ENCODE measurements around the gene FHOD3. TPM values are rescaled to one million over a fixed set of nuclear protein-coding genes. Genes with fewer than 3 reads are reported as not detected.

The FHOD3 gene
- total and polyA plus RNA-seq, 7 experiments from 2014 or later: not detected

DNA sequence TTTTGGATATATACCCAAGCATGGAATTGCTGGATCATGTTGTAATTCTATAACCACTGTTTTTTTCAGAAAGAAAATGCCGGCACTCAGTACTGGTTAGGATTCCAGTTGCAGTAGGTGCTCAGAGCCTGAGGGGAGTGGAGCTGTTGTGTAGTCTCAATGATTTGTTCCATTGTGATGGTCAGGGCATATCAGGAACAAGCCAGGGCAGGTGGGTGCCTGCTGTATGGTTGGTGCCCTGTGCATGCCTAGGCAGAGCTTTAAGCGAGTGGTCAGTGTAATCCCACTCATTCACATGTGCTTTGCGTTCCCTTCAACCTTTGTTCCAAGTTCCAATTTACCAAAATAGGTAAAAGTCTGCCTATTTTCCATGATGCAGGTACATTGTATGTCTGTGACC lies 100.9 kb downstream of the FHOD3 start:
- no peak overlapping the region for H3K27ac Mint-ChIP-seq
- Histone ChIP-seq H3K9me3 (ENCODE audit: control insufficient read depth in 2 of 3, low read length in 3 of 3) (no peaks in the 10 kb centered on the region), H3K27me3 (ENCODE audit: control insufficient read depth in 2 of 2, insufficient read depth in 2 of 2, low read length in 2 of 2) (no peaks in the 10 kb centered on the region), H3K27ac (ENCODE audit: low read depth, low read length) (no peak overlapping the region), H3K4me1 (ENCODE audit: control insufficient read depth in 2 of 2, insufficient read depth in 2 of 2, low read length in 2 of 2) (no peaks in the 10 kb centered on the region), H3K4me3 (ENCODE audit: low read length) (no peak overlapping the region), H3K36me3 (ENCODE audit: control insufficient read depth in 2 of 3, insufficient read depth in 3 of 3, low read length in 3 of 3) (no peaks in the 10 kb centered on the region)
- H3K4me1 Mint-ChIP-seq: no peaks in the 10 kb centered on the region
- DNase-seq (no peak), ATAC-seq (no peak)
- peaks cover 0 to 36% (median 8%) of the 10 kb centered on the region in 11 donors for H3K9me3 Mint-ChIP-seq
- H3K27me3 Mint-ChIP-seq: peaks cover 0 to 18% (median 14%) of the 10 kb centered on the region in 5 donors
- intact Hi-C loops (cut with micrococcal nuclease): no loop called here
- CTCF ChIA-PET: no interaction called here
- H3K36me3 Mint-ChIP-seq: no peaks in the 10 kb centered on the region
- no peak overlapping the region for H3K4me3 Mint-ChIP-seq
- POLR2A ChIA-PET: no interaction called here

DNA sequence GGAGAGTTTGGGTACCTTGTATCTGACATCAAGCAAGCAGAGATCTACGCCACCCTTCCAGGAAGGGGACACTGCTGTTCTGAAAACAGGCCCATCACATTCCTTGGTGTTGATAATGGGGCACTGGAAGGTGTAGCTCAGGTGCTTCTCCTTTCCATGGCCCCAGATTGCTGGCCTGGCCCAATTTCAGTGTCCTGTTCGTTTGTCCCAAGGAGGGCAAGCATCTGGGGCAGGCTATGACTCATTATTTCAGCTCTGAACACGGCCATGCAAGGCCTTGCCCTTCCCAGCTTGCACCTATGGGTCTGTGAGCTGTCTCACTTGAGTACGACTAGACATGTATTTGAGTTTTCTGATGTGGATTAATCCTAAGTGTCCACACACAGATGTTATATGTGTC lies 101.5 kb downstream of the FHOD3 start:
- intact Hi-C loops (cut with micrococcal nuclease): no loop called here
- Histone ChIP-seq H3K4me3 (ENCODE audit: low read length) (no peak overlapping the region), H3K36me3 (ENCODE audit: control insufficient read depth in 2 of 3, insufficient read depth in 3 of 3, low read length in 3 of 3) (no peaks in the 10 kb centered on the region), H3K4me1 (ENCODE audit: control insufficient read depth in 2 of 2, insufficient read depth in 2 of 2, low read length in 2 of 2) (no peaks in the 10 kb centered on the region), H3K27ac (ENCODE audit: low read depth, low read length) (no peak overlapping the region), H3K27me3 (ENCODE audit: control insufficient read depth in 2 of 2, insufficient read depth in 2 of 2, low read length in 2 of 2) (no peaks in the 10 kb centered on the region), H3K9me3 (ENCODE audit: control insufficient read depth in 2 of 3, low read length in 3 of 3) (no peaks in the 10 kb centered on the region)
- DNase-seq (no peak), ATAC-seq (no peak)
- Mint-ChIP-seq H3K4me3 (no peak overlapping the region), H3K27me3 (peaks cover 0 to 17% (median 10%) of the 10 kb centered on the region in 5 donors), H3K9me3 (peaks cover 0 to 32% (median 8%) of the 10 kb centered on the region in 11 donors), H3K36me3 (no peaks in the 10 kb centered on the region), H3K27ac (no peak overlapping the region), H3K4me1 (no peaks in the 10 kb centered on the region)
- CTCF ChIA-PET: no interaction called here
- POLR2A ChIA-PET: no interaction called here

DNA sequence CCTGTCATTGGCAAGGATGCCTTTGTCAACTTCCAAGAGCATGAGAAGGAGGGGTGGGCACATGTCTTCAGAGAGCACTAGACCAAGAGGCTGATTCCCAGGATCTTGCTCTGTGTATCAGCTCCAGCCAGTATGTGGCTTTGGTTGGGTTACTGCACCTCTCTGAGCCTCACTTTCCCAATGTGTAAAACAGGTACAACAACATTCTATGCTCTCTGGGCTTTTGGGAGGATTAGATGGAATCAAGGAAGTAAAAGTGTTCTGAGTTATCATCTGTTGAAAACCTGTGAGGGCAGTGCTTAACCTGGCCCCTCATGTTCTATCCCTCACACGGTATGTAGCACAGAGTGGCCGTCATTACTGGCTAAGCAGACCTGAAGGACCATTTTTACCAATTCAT lies 103.9 kb downstream of the FHOD3 start:
- no peak overlapping the region for H3K4me3 ChIP-seq (ENCODE audit: low read length)
- Mint-ChIP-seq H3K36me3 (no peaks in the 10 kb centered on the region), H3K27ac (no peak overlapping the region), H3K9me3 (peaks cover 0 to 12% (median 3%) of the 10 kb centered on the region in 11 donors), H3K27me3 (peaks cover 0 to 23% (median 8%) of the 10 kb centered on the region in 5 donors), H3K4me1 (no peaks in the 10 kb centered on the region), H3K4me3 (no peak overlapping the region)
- H3K36me3 ChIP-seq (ENCODE audit: control insufficient read depth in 2 of 3, insufficient read depth in 3 of 3, low read length in 3 of 3): no peaks in the 10 kb centered on the region
- ATAC-seq (no peak), DNase-seq (no peak)
- no peak overlapping the region for H3K27ac ChIP-seq (ENCODE audit: low read depth, low read length)
- ChIA-PET CTCF (no interaction called here), POLR2A (no interaction called here)
- H3K27me3 ChIP-seq (ENCODE audit: control insufficient read depth in 2 of 2, insufficient read depth in 2 of 2, low read length in 2 of 2): no peaks in the 10 kb centered on the region
- no peaks in the 10 kb centered on the region for H3K9me3 ChIP-seq (ENCODE audit: control insufficient read depth in 2 of 3, low read length in 3 of 3)
- H3K4me1 ChIP-seq (ENCODE audit: control insufficient read depth in 2 of 2, insufficient read depth in 2 of 2, low read length in 2 of 2): no peaks in the 10 kb centered on the region
- intact Hi-C loops (cut with micrococcal nuclease): no loop called here

DNA sequence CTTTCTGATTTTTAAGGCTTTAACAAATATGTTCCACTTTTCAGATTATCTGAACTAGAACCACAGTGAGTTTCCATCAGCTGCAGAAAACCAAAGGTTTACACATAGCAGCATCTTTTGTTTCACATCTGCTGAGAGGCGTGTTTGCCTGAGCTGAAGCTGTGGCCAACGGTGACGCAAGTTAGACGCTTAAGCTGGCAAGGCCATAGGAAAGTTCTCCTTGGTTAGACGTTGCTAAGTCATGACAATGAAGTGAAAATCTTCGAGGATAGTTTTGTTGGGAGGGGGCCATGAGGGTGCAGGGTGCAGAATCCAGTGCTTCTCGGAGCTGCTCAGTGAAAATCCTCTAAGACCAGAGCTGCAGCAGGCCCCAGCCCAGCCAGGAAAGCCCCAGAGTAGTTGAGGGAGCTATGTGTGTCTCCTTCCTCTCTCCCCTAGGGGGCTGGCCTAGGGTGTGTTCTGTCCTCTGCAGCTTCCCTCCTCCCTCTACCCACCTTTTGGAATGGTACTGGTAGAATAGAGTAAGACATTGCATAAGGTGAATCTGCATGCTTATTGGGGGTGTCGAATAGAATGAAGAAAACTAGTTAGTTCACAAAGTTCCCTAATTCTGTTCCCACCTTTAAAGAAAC lies 105.4 kb downstream of the FHOD3 start:
- Histone ChIP-seq H3K36me3 (ENCODE audit: control insufficient read depth in 2 of 3, insufficient read depth in 3 of 3, low read length in 3 of 3) (no peaks in the 10 kb centered on the region), H3K4me3 (ENCODE audit: low read length) (no peak overlapping the region), H3K9me3 (ENCODE audit: control insufficient read depth in 2 of 3, low read length in 3 of 3) (no peaks in the 10 kb centered on the region), H3K27ac (ENCODE audit: low read depth, low read length) (no peak overlapping the region), H3K27me3 (ENCODE audit: control insufficient read depth in 2 of 2, insufficient read depth in 2 of 2, low read length in 2 of 2) (no peaks in the 10 kb centered on the region), H3K4me1 (ENCODE audit: control insufficient read depth in 2 of 2, insufficient read depth in 2 of 2, low read length in 2 of 2) (no peaks in the 10 kb centered on the region)
- Mint-ChIP-seq H3K9me3 (peaks cover 0 to 3% (median 0%) of the 10 kb centered on the region in 11 donors), H3K4me3 (no peak overlapping the region), H3K36me3 (no peaks in the 10 kb centered on the region), H3K4me1 (no peaks in the 10 kb centered on the region), H3K27ac (no peak overlapping the region), H3K27me3 (peaks cover 0 to 26% (median 7%) of the 10 kb centered on the region in 5 donors)
- intact Hi-C loops (cut with micrococcal nuclease): no loop called here
- ATAC-seq (no peak), DNase-seq (no peak)
- ChIA-PET CTCF (no interaction called here), POLR2A (no interaction called here)

DNA sequence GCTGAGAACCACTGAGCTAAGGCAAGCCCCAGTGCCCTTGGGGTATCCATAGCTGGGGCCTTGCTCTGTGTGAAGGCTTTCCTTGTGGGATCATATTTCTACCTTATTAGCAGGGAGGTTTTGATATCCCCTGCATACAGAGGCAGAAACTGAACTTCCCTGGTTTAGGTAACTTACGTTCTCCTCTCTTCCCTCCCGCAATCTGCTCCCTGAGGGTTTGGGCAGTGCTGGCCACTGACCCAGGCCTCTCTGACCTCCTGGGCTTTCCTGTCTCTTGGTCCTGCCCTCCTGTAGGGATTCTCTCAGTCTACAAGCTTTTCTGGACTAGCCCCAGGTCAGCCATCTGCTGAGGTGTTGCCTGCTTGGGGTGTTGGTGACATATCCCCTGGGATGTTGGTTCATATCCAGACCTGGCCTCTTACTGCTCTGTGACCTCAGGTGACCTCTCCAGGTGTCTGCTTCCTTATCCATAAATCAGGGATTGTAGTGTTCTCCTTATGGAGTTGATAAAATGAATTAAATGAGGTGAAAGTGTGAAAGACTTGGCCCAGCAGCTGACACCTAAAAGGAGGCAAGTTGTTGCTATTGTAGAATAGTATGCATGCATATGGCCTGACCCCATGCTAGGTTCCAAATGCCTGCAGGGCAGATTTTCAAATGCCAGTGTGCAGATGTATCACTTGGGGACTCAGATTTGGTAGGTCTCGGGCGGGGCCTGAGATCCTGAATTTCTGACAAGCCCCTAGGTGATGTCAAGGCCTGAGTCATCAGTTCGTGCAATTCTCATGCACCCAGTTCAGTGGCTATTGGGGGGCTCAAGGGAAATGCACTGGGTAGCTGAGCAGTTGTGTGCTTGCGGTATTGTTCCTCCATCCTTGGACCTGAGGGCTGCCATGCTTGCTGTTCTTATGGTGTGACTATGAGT lies 106.6 kb downstream of the FHOD3 start:
- H3K36me3 ChIP-seq (ENCODE audit: control insufficient read depth in 2 of 3, insufficient read depth in 3 of 3, low read length in 3 of 3): no peaks in the 10 kb centered on the region
- no peaks in the 10 kb centered on the region for H3K4me1 ChIP-seq (ENCODE audit: control insufficient read depth in 2 of 2, insufficient read depth in 2 of 2, low read length in 2 of 2)
- ChIA-PET POLR2A (no interaction called here), CTCF (no interaction called here)
- H3K9me3 ChIP-seq (ENCODE audit: control insufficient read depth in 2 of 3, low read length in 3 of 3): no peaks in the 10 kb centered on the region
- no peaks in the 10 kb centered on the region for H3K27me3 ChIP-seq (ENCODE audit: control insufficient read depth in 2 of 2, insufficient read depth in 2 of 2, low read length in 2 of 2)
- H3K36me3 Mint-ChIP-seq: no peaks in the 10 kb centered on the region
- H3K4me3 ChIP-seq (ENCODE audit: low read length): no peak overlapping the region
- no peak overlapping the region for H3K27ac Mint-ChIP-seq
- H3K9me3 Mint-ChIP-seq: peaks cover 0 to 4% (median 0%) of the 10 kb centered on the region in 11 donors
- intact Hi-C loops (cut with micrococcal nuclease): no loop called here
- H3K4me3 Mint-ChIP-seq: no peak overlapping the region
- ATAC-seq (no peak), DNase-seq (no peak)
- H3K27me3 Mint-ChIP-seq: peaks cover 0 to 36% (median 13%) of the 10 kb centered on the region in 5 donors
- no peak overlapping the region for H3K27ac ChIP-seq (ENCODE audit: low read depth, low read length)
- H3K4me1 Mint-ChIP-seq: no peaks in the 10 kb centered on the region

DNA sequence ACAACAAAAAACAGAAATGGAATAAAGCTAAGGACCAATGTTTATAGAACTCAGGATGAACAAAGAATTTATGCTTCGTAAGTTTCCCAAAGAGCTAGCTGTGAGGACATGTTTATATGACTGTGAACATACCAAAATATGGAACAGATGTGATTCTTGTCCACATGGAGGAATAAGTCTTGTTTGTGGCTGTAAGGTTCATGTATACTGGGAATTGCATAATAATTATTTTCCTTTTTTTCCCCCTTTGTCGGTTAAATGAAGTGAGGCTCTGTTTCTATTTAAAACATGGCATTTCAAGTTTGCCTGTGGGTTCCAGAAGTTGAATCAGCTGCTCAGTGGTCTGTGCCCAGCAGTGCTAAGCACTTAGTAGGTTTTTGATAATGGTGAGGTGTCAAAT lies 108.1 kb downstream of the FHOD3 start:
- CTCF ChIA-PET: no interaction called here
- H3K27me3 ChIP-seq (ENCODE audit: control insufficient read depth in 2 of 2, insufficient read depth in 2 of 2, low read length in 2 of 2): no peaks in the 10 kb centered on the region

More for the DNA sequence above, 108.1 kb downstream of the FHOD3 start:
- POLR2A ChIA-PET: no interaction called here
- Histone ChIP-seq H3K4me1 (ENCODE audit: control insufficient read depth in 2 of 2, insufficient read depth in 2 of 2, low read length in 2 of 2) (no peaks in the 10 kb centered on the region), H3K4me3 (ENCODE audit: low read length) (no peak overlapping the region), H3K9me3 (ENCODE audit: control insufficient read depth in 2 of 3, low read length in 3 of 3) (no peaks in the 10 kb centered on the region), H3K27ac (ENCODE audit: low read depth, low read length) (no peak overlapping the region), H3K36me3 (ENCODE audit: control insufficient read depth in 2 of 3, insufficient read depth in 3 of 3, low read length in 3 of 3) (no peaks in the 10 kb centered on the region)
- H3K4me3 Mint-ChIP-seq: no peak overlapping the region
- ATAC-seq (no peak), DNase-seq (no peak)
- intact Hi-C loops (cut with micrococcal nuclease): no loop called here
- no peaks in the 10 kb centered on the region for H3K4me1 Mint-ChIP-seq
- H3K27me3 Mint-ChIP-seq: peaks cover 0 to 30% (median 9%) of the 10 kb centered on the region in 5 donors
- H3K27ac Mint-ChIP-seq: no peak overlapping the region
- no peaks in the 10 kb centered on the region for H3K36me3 Mint-ChIP-seq
- peaks cover 0 to 4% (median 0%) of the 10 kb centered on the region in 11 donors for H3K9me3 Mint-ChIP-seq

All from naive thymus-derived CD4-positive, alpha-beta T cell (primary cell).